GM10266 (cell line): Measurements from ENCODE around the gene OR51G1.

Experiments used
- DNase-seq: peaks from one replicate; pipeline ENCODE4 v3.0.0; 2012; ENCODE audit errors: extremely low spot score
- CTCF ChIP-seq: IDR thresholded peaks from 2 replicates; pipeline ENCODE4 v1.5.1; 2012; ENCODE audit warnings: mild to moderate bottlenecking, low read depth; ENCODE audit not compliant: control insufficient read depth, insufficient read depth; ENCODE audit errors: missing control alignments

Gene OR51G1

GRCh38 chr11:4932751-4933150 lies 8.6 kb upstream of the OR51G1 start:
- no peak for DNase-seq
- no peak for TF ChIP-seq CTCF

- TF ChIP-seq CTCF, result no peak
- DNase-seq, result no peak
These were observed 2.5 kb upstream of the OR51G1 start for GRCh38 chr11:4926608-4927007.

GRCh38 chr11:4922304-4922703 lies 1.8 kb downstream of the OR51G1 start:
- DNase-seq, result no peak
- TF ChIP-seq CTCF, result no peak

GRCh38 chr11:4921796-4922195 lies 2.3 kb downstream of the OR51G1 start:
- no peak for DNase-seq
- no peak for TF ChIP-seq CTCF

GRCh38 chr11:4919250-4919649 lies 4.9 kb downstream of the OR51G1 start, which contains the start of gene OR51G2:
Gene OR51G2 (minus strand): TSS chr11:4919350. CDS start chr11:4915663, 3,687 bp downstream.
- no peak for TF ChIP-seq CTCF
- no peak for DNase-seq

GRCh38 chr11:4916581-4916980 lies 7.6 kb downstream of the OR51G1 start:
- DNase-seq, result no peak
- TF ChIP-seq CTCF, result no peak

- no peak for TF ChIP-seq CTCF
- no peak for DNase-seq
These were observed 20.7 kb downstream of the OR51G1 start, which contains the start of gene OR51A7 for GRCh38 chr11:4903484-4903883. Gene OR51A7 (plus strand): TSS chr11:4903783. CDS start chr11:4907370, 3,587 bp downstream.
